GM18951 (cell line): ENCODE measurements around the gene SMIM35.
"Not testable (repeated sequence)": the region's sequence is repeated elsewhere in the genome, so short reads cannot be mapped to it uniquely, and the experiment has no call there.

Experiments used
- POLR2A ChIP-seq: IDR thresholded peaks from 4 replicates; pipeline ENCODE4 v1.6.1; 2011; ENCODE audit warnings: mild to moderate bottlenecking; ENCODE audit not compliant: insufficient read length, insufficient read depth; ENCODE audit errors: extremely low read depth
- in situ Hi-C: fragments of 300-500 bp; cut with MboI; formaldehyde crosslinking; loops from one replicate; pipeline ENCODE4 v1.12.0; 2022; ENCODE audit warnings: low sequenced_read_pairs, mixed read lengths, inconsistent platforms; ENCODE audit not compliant: unreplicated experiment

Gene SMIM35

GRCh38 chr11:117993988-117994745 is 92.6 kb downstream of the SMIM35 start:
- no peak for TF ChIP-seq POLR2A
- in situ Hi-C loops: no loop called here

- TF ChIP-seq POLR2A: no peak
- in situ Hi-C loops: no loop called here
These were observed 94.1 kb downstream of the SMIM35 start for GRCh38 chr11:117992620-117993019.

- in situ Hi-C loops: no loop called here
- no peak for TF ChIP-seq POLR2A
These were observed 94.6 kb downstream of the SMIM35 start for GRCh38 chr11:117992136-117992535.

GRCh38 chr11:117989351-117990102 is 97.2 kb downstream of the SMIM35 start:
- in situ Hi-C loops: no loop called here
- TF ChIP-seq POLR2A: no peak

- TF ChIP-seq POLR2A: peak; percentile 14
- in situ Hi-C loops: no loop called here
These were observed 99.7 kb downstream of the SMIM35 start for GRCh38 chr11:117986981-117987574.

- TF ChIP-seq POLR2A: peak; percentile 93
- in situ Hi-C loops: no loop called here
These were observed 100.5 kb downstream of the SMIM35 start, which contains the start of gene IL10RA for GRCh38 chr11:117985953-117986887. Gene IL10RA, plus strand, starts transcription at chr11:117986394. Its CDS starts 74 bp downstream, at chr11:117986468.

- TF ChIP-seq POLR2A: no peak
- in situ Hi-C loops: no loop called here
These were observed 102.3 kb downstream of the SMIM35 start for GRCh38 chr11:117984476-117984875.

- TF ChIP-seq POLR2A: no peak
- in situ Hi-C loops: no loop called here
These were observed 103.6 kb downstream of the SMIM35 start for GRCh38 chr11:117983163-117983475.

GRCh38 chr11:117980720-117981119 is 106.0 kb downstream of the SMIM35 start:
- TF ChIP-seq POLR2A: no peak
- in situ Hi-C loops: no loop called here

GRCh38 chr11:117980280-117980679 is 106.5 kb downstream of the SMIM35 start:
- TF ChIP-seq POLR2A: no peak
- in situ Hi-C loops: no loop called here

GRCh38 chr11:117979481-117980211 is 107.1 kb downstream of the SMIM35 start:
- TF ChIP-seq POLR2A: no peak

GRCh38 chr11:117978991-117979390 is 107.8 kb downstream of the SMIM35 start:
- in situ Hi-C loops: no loop called here
- no peak for TF ChIP-seq POLR2A

More at GRCh38 chr11:117979481-117980211, 107.1 kb downstream of the SMIM35 start:
- in situ Hi-C loops: no loop called here

GRCh38 chr11:117978291-117978910 is 108.4 kb downstream of the SMIM35 start:
- in situ Hi-C loops: not testable (repeated sequence)

- in situ Hi-C loops: not testable (repeated sequence)
These were observed 109.0 kb downstream of the SMIM35 start for GRCh38 chr11:117977612-117978264.
